Spleen (tissue), 11 donors: Measurements from ENCODE around the gene KIAA0040. TPM values are rescaled to one million over a fixed set of nuclear protein-coding genes. Genes with fewer than 3 reads are reported as not detected.

ENCODE experiments used
- DNase-seq: peaks from one replicate; pipeline ENCODE4 v3.0.0-alpha.2; 2020
- H3K27ac ChIP-seq, 8 donors: fragments of 200-600 bp; sonication (generic) in 7 of 8; 1 replicate in 4 of 8; 2 replicates in 4 of 8; pipeline versions ENCODE4 v1.5.0 to v1.8.0; 2016 to 2021; ENCODE audit warnings: inconsistent platforms in 4 of 8, mild to moderate bottlenecking in 4 of 8, moderate library complexity in 1 of 8
- H3K27me3 ChIP-seq, 7 donors: fragments of 200-600 bp; sonication (generic) in 6 of 7; replicated peaks in 1 of 7; 1 replicate in 4 of 7; 2 replicates in 3 of 7; pipeline versions ENCODE4 v1.5.0 to v1.8.0; 2016 to 2021; ENCODE audit warnings: inconsistent platforms in 3 of 7, mild to moderate bottlenecking in 1 of 7
- H3K36me3 ChIP-seq, 6 donors: fragments of 200-600 bp; sonication (generic) in 5 of 6; 1 replicate in 4 of 6; 2 replicates in 2 of 6; pipeline versions ENCODE4 v1.5.0 to v1.8.0; 2016 to 2021; ENCODE audit warnings: inconsistent platforms in 2 of 6
- H3K4me1 ChIP-seq, 6 donors: fragments of 200-600 bp; sonication (generic) in 5 of 6; 1 replicate in 3 of 6; 2 replicates in 3 of 6; pipeline versions ENCODE4 v1.5.0 to v1.8.0; 2016 to 2021; ENCODE audit warnings: inconsistent platforms in 3 of 6
- H3K4me3 ChIP-seq, 8 donors: fragments of 200-600 bp; sonication (generic) in 7 of 8; 1 replicate in 4 of 8; 2 replicates in 4 of 8; pipeline versions ENCODE4 v1.5.0 to v1.8.0; 2016 to 2021; ENCODE audit warnings: inconsistent platforms in 4 of 8, mild to moderate bottlenecking in 4 of 8, moderate library complexity in 2 of 8
- H3K9me3 ChIP-seq, 8 donors: fragments of 200-600 bp; sonication (generic) in 7 of 8; 1 replicate in 4 of 8; 2 replicates in 4 of 8; pipeline versions ENCODE4 v1.5.0 to v1.8.0; 2016 to 2021; ENCODE audit warnings: inconsistent platforms in 4 of 8
- POLR2A ChIP-seq, 3 donors: fragments of 450-650 bp; IDR thresholded peaks; one replicate each; pipeline ENCODE4 v1.5.1; 2017; ENCODE audit warnings: antibody characterized with exemption in 3 of 3, mild to moderate bottlenecking in 1 of 3
- POLR2AphosphoS5 ChIP-seq, 3 donors: sonication (generic); formaldehyde crosslinking; IDR thresholded peaks; one replicate each; pipeline ENCODE4 v1.5.1; 2017; ENCODE audit warnings: antibody characterized with exemption in 3 of 3
- WGBS, 5 donors: extraction: QIAGEN DNeasy Blood & Tissue Kit in 3 of 5; methylation state at CpG; one replicate each; pipeline versions ENCODE4 v1.1.5 to v1.1.7; 2013 to 2018; 5-methylcytosine and 5-hydroxymethylcytosine counted together
- intact Hi-C: fragments of 100-400 bp; cut with DNase I; formaldehyde crosslinking; loops from one replicate; pipeline ENCODE4 v1.15.0; 2023; ENCODE audit warnings: low total_unique reads
- polyA plus RNA-seq, 3 donors: library from polyadenylated mRNA; stranded (reverse); fragments of 200-250 nt; gene quantifications; one replicate each; pipeline ENCODE4 v1.2.1, GENCODE V29; 2013
- total RNA-seq, 7 donors: library from RNA; depleted of rRNA in 3 of 7; stranded (reverse); fragments of >200 nt in 3 of 7; fragmentation: NEBNext Ultra II Directional in 4 of 7; extraction: Animal tissue kit (Norgen Biotek cat#: 25700) in 4 of 7; gene quantifications; one replicate each; pipeline versions ENCODE4 v1.1.0 to v1.2.1, GENCODE V29; 2016 to 2021
- TF ChIP-seq, protein P1 (sequence below), 11 experiments: fragments of 200-600 bp in 7 of 11; fragments of 450-650 bp in 4 of 11; sonication (generic) in 4 of 11; IDR thresholded peaks in 8 of 11; conservative IDR thresholded peaks in 3 of 11; 1 replicate in 7 of 11; 2 replicates in 4 of 11; pipeline versions ENCODE4 v1.4.0 to v1.8.0; 2016 to 2021; ENCODE audit warnings: antibody characterized with exemption in 11 of 11, inconsistent platforms in 4 of 11, mild to moderate bottlenecking in 1 of 11
- donor health status: healthy with polysubstance abuse.
- donor health status: DM: no; HTN: no; CAD: no; lungs with moderate emphysema.
- donor health status: DM: no; HTN: no; CAD: no.
- donor health status: Bipolar disorder and iron deficiency.
- donor health status: healthy.
- donor health status: DM: no; HTN: no; CAD: no.
- donor health status: DM: yes; HTN: yes; CAD: no.

The KIAA0040 gene
- total and polyA plus RNA-seq, 10 donors: 13.7 to 111 (median 48.1) TPM

DNA sequence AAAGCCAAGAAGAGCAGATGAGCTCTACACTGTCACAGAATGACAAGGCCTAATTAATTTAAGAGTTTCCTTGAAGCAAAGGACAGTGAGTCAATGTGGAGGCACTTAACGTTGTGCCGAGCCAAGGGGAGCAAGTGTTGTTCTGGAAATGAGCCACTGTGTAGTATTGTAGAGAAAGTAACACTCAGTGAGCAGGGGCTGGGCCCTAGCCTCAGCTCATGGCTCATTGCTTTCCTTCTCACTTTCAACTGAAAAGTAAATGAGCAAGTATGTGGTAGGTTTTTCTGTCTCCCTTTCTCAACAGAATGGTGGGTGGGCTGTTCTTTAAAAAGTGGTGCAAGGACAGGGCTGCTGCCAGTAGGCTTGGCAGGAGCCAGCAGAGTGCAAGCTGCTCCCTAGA is 11.8 kb upstream of the KIAA0040 start:
- DNase-seq: no peak
- H3K27ac ChIP-seq: peak overlapping the region in 4 of 8 donors; percentile 19 to 47 (median 43)
- intact Hi-C loops: no loop called here
- no peaks in the 10 kb centered on the region for H3K9me3 ChIP-seq
- H3K36me3 ChIP-seq: no peaks in the 10 kb centered on the region
- TF ChIP-seq POLR2AphosphoS5 (IDR thresholded peaks at IDR 0.05) (no peak), POLR2A (IDR thresholded peaks at IDR 0.05) (no peak)
- TF ChIP-seq, protein P1, sequence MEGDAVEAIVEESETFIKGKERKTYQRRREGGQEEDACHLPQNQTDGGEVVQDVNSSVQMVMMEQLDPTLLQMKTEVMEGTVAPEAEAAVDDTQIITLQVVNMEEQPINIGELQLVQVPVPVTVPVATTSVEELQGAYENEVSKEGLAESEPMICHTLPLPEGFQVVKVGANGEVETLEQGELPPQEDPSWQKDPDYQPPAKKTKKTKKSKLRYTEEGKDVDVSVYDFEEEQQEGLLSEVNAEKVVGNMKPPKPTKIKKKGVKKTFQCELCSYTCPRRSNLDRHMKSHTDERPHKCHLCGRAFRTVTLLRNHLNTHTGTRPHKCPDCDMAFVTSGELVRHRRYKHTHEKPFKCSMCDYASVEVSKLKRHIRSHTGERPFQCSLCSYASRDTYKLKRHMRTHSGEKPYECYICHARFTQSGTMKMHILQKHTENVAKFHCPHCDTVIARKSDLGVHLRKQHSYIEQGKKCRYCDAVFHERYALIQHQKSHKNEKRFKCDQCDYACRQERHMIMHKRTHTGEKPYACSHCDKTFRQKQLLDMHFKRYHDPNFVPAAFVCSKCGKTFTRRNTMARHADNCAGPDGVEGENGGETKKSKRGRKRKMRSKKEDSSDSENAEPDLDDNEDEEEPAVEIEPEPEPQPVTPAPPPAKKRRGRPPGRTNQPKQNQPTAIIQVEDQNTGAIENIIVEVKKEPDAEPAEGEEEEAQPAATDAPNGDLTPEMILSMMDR (IDR thresholded peaks at IDR 0.05 in 8 of 11, conservative IDR thresholded peaks at IDR 0.05 in 3 of 11): no peak
- no peaks in the 10 kb centered on the region for H3K27me3 ChIP-seq
- 39 to 74% (median 55%) methylated on average over 2 of the region's 2 CpGs for WGBS, 5 donors
- peaks cover 11 to 72% (median 34%) of the 10 kb centered on the region in 6 donors for H3K4me1 ChIP-seq
- no peak overlapping the region for H3K4me3 ChIP-seq

DNA sequence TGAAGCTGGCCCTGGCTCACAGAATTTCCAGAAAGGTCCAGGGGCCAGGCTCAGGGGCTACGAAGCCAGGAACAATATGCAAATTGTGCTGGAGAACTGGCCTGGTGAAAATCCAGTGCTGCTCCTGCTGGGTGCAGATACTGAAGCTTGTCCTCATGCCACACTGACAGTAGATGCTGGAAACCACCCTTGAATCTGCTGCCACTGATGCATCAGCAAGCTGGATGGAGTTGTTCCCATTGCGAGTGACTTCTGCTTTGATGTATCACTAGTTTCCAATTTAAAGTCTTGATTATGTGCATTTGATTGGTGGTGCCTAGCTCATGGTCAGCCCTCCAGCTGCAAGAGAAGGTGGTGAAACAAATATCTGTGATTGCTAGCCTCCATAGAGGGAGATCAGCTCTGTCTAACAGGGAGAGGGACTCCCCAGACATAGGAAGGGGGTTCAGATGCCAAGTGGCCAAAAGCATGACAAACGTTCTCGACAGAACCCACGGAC is 11.0 kb upstream of the KIAA0040 start:
- no peaks in the 10 kb centered on the region for H3K27me3 ChIP-seq
- intact Hi-C loops: no loop called here
- H3K27ac ChIP-seq: peak overlapping the region in 4 of 8 donors; percentile 19 to 47 (median 43)
- H3K9me3 ChIP-seq: no peaks in the 10 kb centered on the region
- no peaks in the 10 kb centered on the region for H3K36me3 ChIP-seq
- H3K4me3 ChIP-seq: no peak overlapping the region
- no peak for DNase-seq
- TF ChIP-seq POLR2AphosphoS5 (IDR thresholded peaks at IDR 0.05): no peak
- TF ChIP-seq, protein P1 (IDR thresholded peaks at IDR 0.05 in 8 of 11, conservative IDR thresholded peaks at IDR 0.05 in 3 of 11): no peak
- TF ChIP-seq POLR2A (IDR thresholded peaks at IDR 0.05): no peak
- 88 to 95% (median 91%) methylated on average over 5 of the region's 5 CpGs for WGBS, 5 donors
- peaks cover 5 to 65% (median 27%) of the 10 kb centered on the region in 6 donors for H3K4me1 ChIP-seq

DNA sequence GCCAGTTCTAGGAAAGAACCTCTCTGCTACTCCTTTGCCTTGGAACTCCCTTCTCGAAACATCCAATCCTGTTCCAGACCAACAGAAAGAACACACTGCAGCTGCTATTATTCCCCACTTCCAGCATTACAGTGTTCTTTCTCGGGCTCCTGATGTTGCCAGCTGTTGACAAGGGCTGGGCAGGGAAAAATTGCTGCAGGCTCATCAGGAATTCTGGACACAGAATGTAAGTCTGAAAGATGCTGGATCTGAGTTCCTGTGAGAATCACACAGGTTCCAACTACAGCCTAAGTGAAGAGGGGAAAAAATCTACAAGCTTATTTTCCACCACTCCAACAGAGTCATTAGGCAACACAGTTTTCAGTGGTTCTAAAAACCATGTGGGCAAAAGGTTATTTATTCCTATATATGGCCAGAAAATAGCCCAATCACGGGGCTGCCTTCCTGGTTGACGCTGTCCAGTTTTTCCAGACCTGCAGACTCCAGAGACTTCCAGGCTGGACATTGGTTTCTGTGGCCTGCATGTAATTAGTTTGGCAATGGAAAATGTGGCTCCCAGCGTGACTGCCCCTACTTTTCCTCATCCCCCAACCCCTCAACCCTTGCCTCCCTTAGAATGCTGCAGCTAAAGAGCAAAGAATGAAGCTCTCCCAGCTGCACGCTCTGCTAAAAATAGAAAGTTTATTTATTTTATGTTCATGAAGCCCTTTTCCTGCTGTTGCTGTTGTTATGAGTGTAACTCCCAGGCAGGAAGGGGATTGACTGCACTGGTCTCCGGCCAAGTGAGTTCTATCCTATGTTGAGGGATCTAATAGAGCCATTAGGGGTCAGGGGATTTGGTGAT is 8.3 kb upstream of the KIAA0040 start:
- DNase-seq: no peak
- 38 to 50% (median 48%) methylated on average over 7 of the region's 7 CpGs for WGBS, 5 donors
- Histone ChIP-seq H3K4me3 (no peak overlapping the region), H3K36me3 (no peaks in the 10 kb centered on the region), H3K27me3 (no peaks in the 10 kb centered on the region), H3K9me3 (no peaks in the 10 kb centered on the region), H3K4me1 (peaks cover 0 to 68% (median 35%) of the 10 kb centered on the region in 6 donors), H3K27ac (peak overlapping the region in 7 of 8 donors; percentile 45 to 70 (median 58))
- intact Hi-C loops: no loop called here
- TF ChIP-seq POLR2AphosphoS5 (IDR thresholded peaks at IDR 0.05): peak in 1 of 3 donors; percentile 31
- TF ChIP-seq POLR2A (IDR thresholded peaks at IDR 0.05): no peak

DNA sequence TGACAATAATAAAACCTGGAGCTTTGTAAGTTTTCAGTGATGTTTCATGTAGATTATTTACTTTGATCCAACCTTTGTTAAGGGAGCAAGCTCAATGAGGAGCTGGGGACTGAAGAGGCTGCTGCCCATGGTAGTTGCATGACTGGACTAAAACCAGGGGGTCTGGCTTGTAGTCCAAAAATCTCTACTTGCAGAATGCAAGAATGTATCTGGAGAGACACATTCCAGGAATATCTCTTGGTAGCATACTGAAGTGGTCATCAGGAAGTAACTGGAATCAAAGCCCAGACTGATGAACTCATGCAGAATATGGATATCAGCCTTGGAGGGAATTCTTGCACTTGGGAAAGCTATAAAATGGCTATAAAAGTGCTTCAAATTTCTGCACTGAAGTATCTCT is 5.8 kb upstream of the KIAA0040 start:
- Histone ChIP-seq H3K27ac (no peak overlapping the region), H3K27me3 (no peaks in the 10 kb centered on the region), H3K9me3 (no peaks in the 10 kb centered on the region), H3K4me3 (no peak overlapping the region), H3K36me3 (no peaks in the 10 kb centered on the region), H3K4me1 (peaks cover 3 to 78% (median 42%) of the 10 kb centered on the region in 6 donors)
- DNase-seq: no peak
- intact Hi-C loops: no loop called here
- TF ChIP-seq, protein P1 (IDR thresholded peaks at IDR 0.05 in 8 of 11, conservative IDR thresholded peaks at IDR 0.05 in 3 of 11): no peak
- TF ChIP-seq POLR2AphosphoS5 (IDR thresholded peaks at IDR 0.05): no peak
- TF ChIP-seq POLR2A (IDR thresholded peaks at IDR 0.05): no peak
